ENCODE measurements around the gene TLL1.

- TF ChIP-seq CTCF (IDR thresholded peaks at IDR 0.05; ENCODE audit: insufficient read depth, low read length, poor library complexity, severe bottlenecking) = no peak
- TF ChIP-seq EZH2phosphoT487 (conservative IDR thresholded peaks at IDR 0.05; ENCODE audit: low read length) = no peak
These were observed 2.4 kb downstream of the TLL1 start for GRCh38 chr4:165875446-165875845.

All from SU-DHL-6 (cell line).